Measurements from ENCODE around the gene CNN1. TPM values are rescaled to one million over a fixed set of nuclear protein-coding genes. Genes with fewer than 3 reads are reported as not detected.

CNN1 gene
- total and polyA plus RNA-seq, 9 of the 15 experiments (the other 6 are each of a cell fraction or from before 2014, with no cell fraction given) = 0.23 to 10.6 (median 5.2) TPM

DNA sequence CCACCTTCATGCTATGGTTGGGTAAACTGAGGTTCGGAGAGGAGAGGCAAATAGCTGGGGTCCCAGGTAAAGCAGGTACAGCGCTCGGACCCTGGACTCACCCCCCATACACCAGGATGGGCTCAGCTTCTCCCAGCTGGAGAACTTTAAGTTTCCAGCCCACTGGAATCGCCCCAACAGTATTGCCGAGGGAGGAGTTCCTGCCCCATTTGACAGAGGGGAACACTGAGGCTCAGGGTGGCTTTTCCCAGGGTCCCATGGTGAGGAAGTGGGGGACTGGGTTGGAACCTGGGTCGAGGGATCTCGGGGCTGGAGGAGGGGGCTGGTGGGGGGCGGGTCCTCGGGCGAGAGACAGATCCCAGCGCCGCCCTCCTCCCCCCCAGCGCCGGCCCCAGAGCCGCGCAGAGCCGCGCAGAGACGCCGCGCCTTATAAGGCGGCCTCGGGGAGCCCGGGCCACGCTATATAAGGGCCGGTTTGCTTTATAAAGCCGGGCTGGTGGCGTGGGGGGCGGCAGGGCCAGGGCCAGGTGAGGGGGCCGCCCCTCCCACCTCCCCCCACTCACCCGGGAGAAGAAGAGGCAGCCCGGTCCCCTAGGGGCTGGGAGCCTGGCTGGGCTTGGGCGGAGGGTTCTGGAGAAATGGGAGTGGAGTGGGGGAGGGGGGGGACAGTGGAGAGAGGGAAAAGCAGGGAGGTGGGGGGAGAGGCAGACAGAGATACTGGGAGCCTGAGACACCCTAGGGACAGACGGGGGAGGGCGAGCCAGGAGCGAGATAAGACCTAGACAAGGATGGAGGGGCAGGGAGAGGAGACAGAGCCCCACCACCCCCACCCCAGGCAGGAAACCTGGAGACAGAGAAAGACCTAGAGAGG, 1.1 kb downstream of the CNN1 start (continued):
- TF ChIP-seq, protein P1, sequence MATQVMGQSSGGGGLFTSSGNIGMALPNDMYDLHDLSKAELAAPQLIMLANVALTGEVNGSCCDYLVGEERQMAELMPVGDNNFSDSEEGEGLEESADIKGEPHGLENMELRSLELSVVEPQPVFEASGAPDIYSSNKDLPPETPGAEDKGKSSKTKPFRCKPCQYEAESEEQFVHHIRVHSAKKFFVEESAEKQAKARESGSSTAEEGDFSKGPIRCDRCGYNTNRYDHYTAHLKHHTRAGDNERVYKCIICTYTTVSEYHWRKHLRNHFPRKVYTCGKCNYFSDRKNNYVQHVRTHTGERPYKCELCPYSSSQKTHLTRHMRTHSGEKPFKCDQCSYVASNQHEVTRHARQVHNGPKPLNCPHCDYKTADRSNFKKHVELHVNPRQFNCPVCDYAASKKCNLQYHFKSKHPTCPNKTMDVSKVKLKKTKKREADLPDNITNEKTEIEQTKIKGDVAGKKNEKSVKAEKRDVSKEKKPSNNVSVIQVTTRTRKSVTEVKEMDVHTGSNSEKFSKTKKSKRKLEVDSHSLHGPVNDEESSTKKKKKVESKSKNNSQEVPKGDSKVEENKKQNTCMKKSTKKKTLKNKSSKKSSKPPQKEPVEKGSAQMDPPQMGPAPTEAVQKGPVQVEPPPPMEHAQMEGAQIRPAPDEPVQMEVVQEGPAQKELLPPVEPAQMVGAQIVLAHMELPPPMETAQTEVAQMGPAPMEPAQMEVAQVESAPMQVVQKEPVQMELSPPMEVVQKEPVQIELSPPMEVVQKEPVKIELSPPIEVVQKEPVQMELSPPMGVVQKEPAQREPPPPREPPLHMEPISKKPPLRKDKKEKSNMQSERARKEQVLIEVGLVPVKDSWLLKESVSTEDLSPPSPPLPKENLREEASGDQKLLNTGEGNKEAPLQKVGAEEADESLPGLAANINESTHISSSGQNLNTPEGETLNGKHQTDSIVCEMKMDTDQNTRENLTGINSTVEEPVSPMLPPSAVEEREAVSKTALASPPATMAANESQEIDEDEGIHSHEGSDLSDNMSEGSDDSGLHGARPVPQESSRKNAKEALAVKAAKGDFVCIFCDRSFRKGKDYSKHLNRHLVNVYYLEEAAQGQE (IDR thresholded peaks at IDR 0.05; ENCODE audit: borderline replicate concordance) = no peak
- TF ChIP-seq, protein P1 (CRISPR knock-in tag; IDR thresholded peaks at IDR 0.05; ENCODE audit: low read depth) = no peak
- TF ChIP-seq NRF1 (conservative IDR thresholded peaks at IDR 0.05 in 1 of 2, IDR thresholded peaks at IDR 0.05 in 1 of 2) (peak; percentile 39 to 58; a peak in 3 of 4 replicates), ZNF583 (CRISPR knock-in tag; IDR thresholded peaks at IDR 0.05) (no peak), THRAP3 (IDR thresholded peaks at IDR 0.05; ENCODE audit: borderline replicate concordance) (no peak), SP1 (CRISPR knock-in tag; IDR thresholded peaks at IDR 0.05) (0 out of 2 replicates have a peak, but pooled peaks have one; percentile 6), MBD2 (IDR thresholded peaks at IDR 0.05; ENCODE audit: borderline replicate concordance, low read depth) (no peak), BRD9 (IDR thresholded peaks at IDR 0.05; ENCODE audit: low read depth, partially characterized antibody) (no peak), HNRNPL (IDR thresholded peaks at IDR 0.05; ENCODE audit: low read depth, low read length) (no peak), HDAC1 (IDR thresholded peaks at IDR 0.05) (peak in 1 of 2 experiments; percentile 34; a peak in 2 of 4 replicates), ZNF431 (CRISPR knock-in tag; IDR thresholded peaks at IDR 0.05) (no peak), ZNF586 (CRISPR knock-in tag; conservative IDR thresholded peaks at IDR 0.05) (no peak), POU5F1 (IDR thresholded peaks at IDR 0.05; ENCODE audit: borderline replicate concordance, low read depth, low read length, partially characterized antibody) (no peak), E2F5 (CRISPR knock-in tag; IDR thresholded peaks at IDR 0.05) (no peak), ZNF57 (CRISPR knock-in tag; IDR thresholded peaks at IDR 0.05) (no peak), FOXA1 (IDR thresholded peaks at IDR 0.05; ENCODE audit: borderline replicate concordance) (no peak)
